ENCODE measurements around the gene SREBF2.

Gene SREBF2

DNA sequence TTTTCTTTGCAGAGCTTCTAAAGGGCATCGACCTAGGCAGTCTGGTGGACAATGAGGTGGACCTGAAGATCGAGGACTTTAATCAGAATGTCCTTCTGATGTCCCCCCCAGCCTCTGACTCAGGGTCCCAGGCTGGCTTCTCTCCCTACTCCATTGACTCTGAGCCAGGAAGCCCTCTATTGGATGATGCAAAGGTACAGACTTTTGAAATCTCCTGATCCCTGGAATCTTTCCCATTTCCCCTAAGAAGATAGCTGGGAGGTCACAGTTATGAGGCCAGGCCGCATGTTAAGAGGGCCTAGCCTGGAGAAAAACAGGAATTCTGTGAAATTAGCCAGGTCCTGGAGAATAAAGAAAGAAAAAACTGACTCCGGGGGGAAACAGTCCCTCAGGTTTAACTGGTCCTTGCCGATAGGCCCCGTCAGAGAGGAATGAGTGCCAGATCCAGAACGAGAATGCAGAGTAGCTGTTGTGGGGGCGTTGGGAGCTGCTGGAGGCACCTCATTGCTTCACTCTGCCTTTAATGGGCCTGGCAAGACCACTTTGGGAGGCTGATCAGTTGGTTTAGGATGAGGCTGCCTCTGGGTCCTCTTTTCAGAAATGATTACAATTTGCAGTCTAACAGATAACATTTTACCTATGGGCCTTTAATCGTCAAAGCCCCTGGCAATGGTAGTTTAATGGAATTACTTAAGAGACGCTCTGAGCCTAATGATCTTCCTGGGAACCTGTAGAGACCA, 42.8 kb downstream of the SREBF2 start:
- Histone ChIP-seq H3K36me3 (ENCODE audit: control insufficient read depth in 2 of 2, insufficient read depth in 2 of 2, low read length in 2 of 2) (peaks cover 55 to 68% of the 10 kb centered on the region in 2 donors), H3K27ac (ENCODE audit: low read depth in 2 of 2, low read length in 2 of 2) (no peak overlapping the region), H3K9ac (ENCODE audit: low read depth in 1 of 2, low read length in 2 of 2) (no peak overlapping the region)

DNA sequence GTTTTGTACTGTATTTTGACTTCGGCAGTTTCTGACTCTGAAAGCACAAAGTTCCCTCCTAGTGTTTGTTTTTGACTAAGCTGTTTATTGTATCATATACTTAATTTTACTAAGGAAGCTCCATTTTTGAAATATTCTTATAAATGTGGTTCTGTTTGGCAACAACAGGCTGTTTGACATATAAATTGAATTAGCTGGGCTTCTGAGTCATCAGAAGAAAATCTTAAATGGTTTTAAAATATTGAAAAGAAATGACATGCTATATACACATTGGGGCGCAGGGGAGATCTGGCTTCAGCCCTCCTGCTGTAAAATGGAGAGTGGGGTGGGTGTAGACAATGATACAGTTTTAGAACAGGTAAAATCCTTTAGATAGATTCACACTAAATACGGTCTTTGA, 43.4 kb downstream of the SREBF2 start:
- Histone ChIP-seq H3K27me3 (ENCODE audit: control insufficient read depth in 2 of 2, insufficient read depth in 2 of 2, low read length in 2 of 2) (no peaks in the 10 kb centered on the region), H3K4me1 (ENCODE audit: control insufficient read depth in 2 of 2, insufficient read depth in 2 of 2, low read length in 2 of 2) (no peaks in the 10 kb centered on the region), H3K4me3 (ENCODE audit: low read length in 2 of 2) (no peak overlapping the region), H3K9ac (ENCODE audit: low read depth in 1 of 2, low read length in 2 of 2) (no peak overlapping the region), H3K9me3 (ENCODE audit: control insufficient read depth in 2 of 2, low read length in 2 of 2) (no peaks in the 10 kb centered on the region), H3K36me3 (ENCODE audit: control insufficient read depth in 2 of 2, insufficient read depth in 2 of 2, low read length in 2 of 2) (peaks cover 55 to 68% of the 10 kb centered on the region in 2 donors), H3K27ac (ENCODE audit: low read depth in 2 of 2, low read length in 2 of 2) (no peak overlapping the region)

More for the DNA sequence above, 42.8 kb downstream of the SREBF2 start:
- no peaks in the 10 kb centered on the region for H3K9me3 ChIP-seq (ENCODE audit: control insufficient read depth in 2 of 2, low read length in 2 of 2)
- H3K27me3 ChIP-seq (ENCODE audit: control insufficient read depth in 2 of 2, insufficient read depth in 2 of 2, low read length in 2 of 2) = no peaks in the 10 kb centered on the region
- H3K4me3 ChIP-seq (ENCODE audit: low read length in 2 of 2) = no peak overlapping the region
- no peaks in the 10 kb centered on the region for H3K4me1 ChIP-seq (ENCODE audit: control insufficient read depth in 2 of 2, insufficient read depth in 2 of 2, low read length in 2 of 2)

DNA sequence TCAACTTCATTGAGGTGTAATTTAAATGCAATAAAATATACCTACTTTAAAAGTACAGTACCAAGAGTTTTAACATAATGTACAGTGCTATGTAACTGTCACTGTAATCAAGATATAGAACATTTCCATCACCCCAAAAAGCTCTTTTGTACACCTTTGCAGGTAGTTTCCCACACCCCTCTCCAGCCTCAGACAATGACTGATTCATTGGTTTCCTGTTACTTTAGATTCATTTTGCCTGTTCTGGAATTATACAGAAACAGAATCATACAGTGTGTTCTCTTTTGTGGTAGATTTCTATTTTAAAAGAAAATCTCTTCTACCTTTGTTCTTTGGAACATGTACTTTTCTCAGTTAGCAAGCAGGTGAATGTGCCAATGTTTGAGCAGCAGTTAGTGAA, 43.8 kb downstream of the SREBF2 start:
- Histone ChIP-seq H3K9me3 (ENCODE audit: control insufficient read depth in 2 of 2, low read length in 2 of 2) (no peaks in the 10 kb centered on the region), H3K27ac (ENCODE audit: low read depth in 2 of 2, low read length in 2 of 2) (no peak overlapping the region), H3K4me1 (ENCODE audit: control insufficient read depth in 2 of 2, insufficient read depth in 2 of 2, low read length in 2 of 2) (no peaks in the 10 kb centered on the region), H3K9ac (ENCODE audit: low read depth in 1 of 2, low read length in 2 of 2) (no peak overlapping the region), H3K27me3 (ENCODE audit: control insufficient read depth in 2 of 2, insufficient read depth in 2 of 2, low read length in 2 of 2) (no peaks in the 10 kb centered on the region), H3K4me3 (ENCODE audit: low read length in 2 of 2) (no peak overlapping the region), H3K36me3 (ENCODE audit: control insufficient read depth in 2 of 2, insufficient read depth in 2 of 2, low read length in 2 of 2) (peaks cover 55 to 72% of the 10 kb centered on the region in 2 donors)

DNA sequence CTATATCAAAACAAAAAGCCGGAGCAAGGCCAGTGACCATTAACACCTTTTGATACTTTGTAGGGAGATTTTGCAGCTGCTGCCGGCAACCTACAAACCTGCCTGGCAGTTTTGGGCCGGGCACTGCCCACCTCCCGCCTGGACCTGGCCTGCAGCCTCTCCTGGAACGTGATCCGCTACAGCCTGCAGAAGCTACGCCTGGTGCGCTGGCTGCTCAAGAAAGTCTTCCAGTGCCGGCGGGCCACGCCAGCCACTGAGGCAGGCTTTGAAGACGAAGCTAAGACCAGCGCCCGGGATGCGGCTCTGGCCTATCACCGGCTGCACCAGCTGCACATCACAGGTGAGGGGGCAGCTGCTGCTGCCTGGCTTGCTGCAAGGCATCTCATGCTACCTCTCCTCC, 47.7 kb downstream of the SREBF2 start:
- Histone ChIP-seq H3K36me3 (ENCODE audit: control insufficient read depth in 2 of 2, insufficient read depth in 2 of 2, low read length in 2 of 2) (peaks cover 75 to 89% of the 10 kb centered on the region in 2 donors), H3K9me3 (ENCODE audit: control insufficient read depth in 2 of 2, low read length in 2 of 2) (no peaks in the 10 kb centered on the region), H3K9ac (ENCODE audit: low read depth in 1 of 2, low read length in 2 of 2) (no peak overlapping the region), H3K27me3 (ENCODE audit: control insufficient read depth in 2 of 2, insufficient read depth in 2 of 2, low read length in 2 of 2) (no peaks in the 10 kb centered on the region), H3K4me3 (ENCODE audit: low read length in 2 of 2) (no peak overlapping the region), H3K4me1 (ENCODE audit: control insufficient read depth in 2 of 2, insufficient read depth in 2 of 2, low read length in 2 of 2) (no peaks in the 10 kb centered on the region), H3K27ac (ENCODE audit: low read depth in 2 of 2, low read length in 2 of 2) (no peak overlapping the region)

DNA sequence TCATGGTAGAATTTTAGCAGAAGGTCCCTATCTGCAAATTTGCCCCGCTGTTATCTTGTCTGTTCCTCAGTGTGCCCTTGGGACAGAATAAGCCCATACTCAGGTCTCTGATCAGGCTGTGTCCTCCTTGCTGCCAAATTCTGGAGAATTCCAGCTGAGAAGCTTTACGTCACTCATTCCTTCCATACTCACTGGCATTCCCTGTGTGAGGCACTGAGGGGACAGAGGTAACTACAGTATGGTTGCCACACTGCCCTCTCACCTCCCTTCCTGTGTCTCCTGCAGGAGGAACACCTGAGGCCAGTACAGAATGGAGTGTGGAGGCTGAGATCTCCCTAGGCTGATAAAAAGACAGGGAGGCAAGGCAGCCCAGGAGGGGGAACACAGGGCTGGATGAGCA, 50.5 kb downstream of the SREBF2 start:
- Histone ChIP-seq H3K27me3 (ENCODE audit: control insufficient read depth in 2 of 2, insufficient read depth in 2 of 2, low read length in 2 of 2) (no peaks in the 10 kb centered on the region), H3K4me3 (ENCODE audit: low read length in 2 of 2) (no peak overlapping the region), H3K27ac (ENCODE audit: low read depth in 2 of 2, low read length in 2 of 2) (no peak overlapping the region), H3K4me1 (ENCODE audit: control insufficient read depth in 2 of 2, insufficient read depth in 2 of 2, low read length in 2 of 2) (no peaks in the 10 kb centered on the region), H3K9ac (ENCODE audit: low read depth in 1 of 2, low read length in 2 of 2) (no peak overlapping the region), H3K9me3 (ENCODE audit: control insufficient read depth in 2 of 2, low read length in 2 of 2) (no peaks in the 10 kb centered on the region), H3K36me3 (ENCODE audit: control insufficient read depth in 2 of 2, insufficient read depth in 2 of 2, low read length in 2 of 2) (peaks cover 77 to 89% of the 10 kb centered on the region in 2 donors)

DNA sequence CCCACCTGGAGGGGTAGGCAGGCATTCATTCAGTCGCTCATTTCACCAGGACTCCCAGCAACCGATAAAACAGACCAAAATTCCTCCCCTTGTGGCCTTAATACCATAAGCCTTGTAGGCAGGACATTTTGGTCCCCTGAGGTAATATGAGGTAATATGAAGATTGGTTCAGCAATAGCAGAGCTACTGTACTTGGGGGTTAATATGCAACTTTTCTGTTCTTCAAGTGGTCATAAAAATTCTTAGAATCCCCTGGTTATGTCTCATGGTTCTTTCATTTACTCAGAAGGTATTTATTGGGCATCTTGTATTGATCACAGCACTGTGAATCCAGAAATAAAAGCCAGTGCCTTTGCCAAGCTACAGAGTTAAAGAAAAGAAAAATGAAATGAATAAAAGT, 52.2 kb downstream of the SREBF2 start:
- peaks cover 82 to 86% of the 10 kb centered on the region in 2 donors for H3K36me3 ChIP-seq (ENCODE audit: control insufficient read depth in 2 of 2, insufficient read depth in 2 of 2, low read length in 2 of 2)
- H3K9me3 ChIP-seq (ENCODE audit: control insufficient read depth in 2 of 2, low read length in 2 of 2) = no peaks in the 10 kb centered on the region
- H3K9ac ChIP-seq (ENCODE audit: low read depth in 1 of 2, low read length in 2 of 2) = no peak overlapping the region

DNA sequence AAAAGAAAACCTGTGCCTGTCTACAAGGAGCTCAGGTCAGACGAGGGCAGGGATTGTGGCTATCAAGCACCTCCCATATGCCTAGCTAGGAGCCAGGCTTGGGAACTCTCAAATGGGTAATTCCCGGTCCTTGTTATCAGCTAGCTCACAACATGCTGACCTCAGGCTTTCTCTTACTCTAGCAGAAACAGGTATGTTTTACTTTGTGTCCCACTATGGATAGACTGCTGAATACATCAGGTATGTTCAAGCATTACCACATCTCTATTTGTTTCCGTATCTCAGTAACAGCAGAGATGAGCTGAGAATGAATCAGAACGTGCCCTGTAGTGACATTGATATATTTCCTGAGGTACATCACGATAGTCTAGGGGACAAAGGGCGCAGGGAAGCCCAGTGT, 52.6 kb downstream of the SREBF2 start:
- H3K36me3 ChIP-seq (ENCODE audit: control insufficient read depth in 2 of 2, insufficient read depth in 2 of 2, low read length in 2 of 2) = peaks cover 82 to 86% of the 10 kb centered on the region in 2 donors
- no peak overlapping the region for H3K27ac ChIP-seq (ENCODE audit: low read depth in 2 of 2, low read length in 2 of 2)
- H3K27me3 ChIP-seq (ENCODE audit: control insufficient read depth in 2 of 2, insufficient read depth in 2 of 2, low read length in 2 of 2) = no peaks in the 10 kb centered on the region

More for the DNA sequence above, 52.2 kb downstream of the SREBF2 start:
- no peaks in the 10 kb centered on the region for H3K27me3 ChIP-seq (ENCODE audit: control insufficient read depth in 2 of 2, insufficient read depth in 2 of 2, low read length in 2 of 2)
- H3K27ac ChIP-seq (ENCODE audit: low read depth in 2 of 2, low read length in 2 of 2) = no peak overlapping the region
- no peaks in the 10 kb centered on the region for H3K4me1 ChIP-seq (ENCODE audit: control insufficient read depth in 2 of 2, insufficient read depth in 2 of 2, low read length in 2 of 2)
- no peak overlapping the region for H3K4me3 ChIP-seq (ENCODE audit: low read length in 2 of 2)

DNA sequence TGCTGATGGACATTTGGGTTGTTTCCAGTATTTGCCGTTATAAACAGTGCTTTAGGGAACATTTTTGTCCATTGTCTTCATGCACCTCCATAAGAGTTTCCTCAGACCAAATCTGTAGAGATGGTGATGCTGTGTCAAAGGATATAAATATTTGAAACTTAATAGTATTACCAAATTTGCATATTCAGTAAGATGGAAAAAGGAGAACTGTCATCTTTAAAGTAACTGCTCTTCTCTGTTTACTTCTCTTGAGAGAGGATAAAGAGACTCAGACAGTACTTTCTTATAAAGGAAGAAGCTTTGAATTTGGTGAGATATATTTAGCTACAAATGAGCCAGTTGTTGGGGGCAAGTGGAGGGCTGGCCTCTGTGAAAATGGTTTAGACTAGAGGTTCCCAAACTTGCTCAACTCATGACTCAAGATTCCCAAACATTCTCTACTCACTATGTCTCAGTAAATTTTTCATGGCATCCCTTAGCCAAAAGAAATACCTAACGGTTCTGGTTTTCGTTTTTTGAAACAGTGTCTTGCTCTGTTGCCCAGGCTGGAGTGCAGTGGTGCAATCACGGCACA, 55.8 kb downstream of the SREBF2 start:
- no peak overlapping the region for H3K4me3 ChIP-seq (ENCODE audit: low read length in 2 of 2)
- H3K36me3 ChIP-seq (ENCODE audit: control insufficient read depth in 2 of 2, insufficient read depth in 2 of 2, low read length in 2 of 2) = peaks cover 74 to 76% of the 10 kb centered on the region in 2 donors
- H3K27ac ChIP-seq (ENCODE audit: low read depth in 2 of 2, low read length in 2 of 2) = no peak overlapping the region
- H3K9ac ChIP-seq (ENCODE audit: low read depth in 1 of 2, low read length in 2 of 2) = no peak overlapping the region
- H3K4me1 ChIP-seq (ENCODE audit: control insufficient read depth in 2 of 2, insufficient read depth in 2 of 2, low read length in 2 of 2) = no peaks in the 10 kb centered on the region
- no peaks in the 10 kb centered on the region for H3K27me3 ChIP-seq (ENCODE audit: control insufficient read depth in 2 of 2, insufficient read depth in 2 of 2, low read length in 2 of 2)
- no peaks in the 10 kb centered on the region for H3K9me3 ChIP-seq (ENCODE audit: control insufficient read depth in 2 of 2, low read length in 2 of 2)

More for the DNA sequence above, 52.6 kb downstream of the SREBF2 start:
- Histone ChIP-seq H3K9me3 (ENCODE audit: control insufficient read depth in 2 of 2, low read length in 2 of 2) (no peaks in the 10 kb centered on the region), H3K4me3 (ENCODE audit: low read length in 2 of 2) (no peak overlapping the region), H3K9ac (ENCODE audit: low read depth in 1 of 2, low read length in 2 of 2) (no peak overlapping the region), H3K4me1 (ENCODE audit: control insufficient read depth in 2 of 2, insufficient read depth in 2 of 2, low read length in 2 of 2) (no peaks in the 10 kb centered on the region)

DNA sequence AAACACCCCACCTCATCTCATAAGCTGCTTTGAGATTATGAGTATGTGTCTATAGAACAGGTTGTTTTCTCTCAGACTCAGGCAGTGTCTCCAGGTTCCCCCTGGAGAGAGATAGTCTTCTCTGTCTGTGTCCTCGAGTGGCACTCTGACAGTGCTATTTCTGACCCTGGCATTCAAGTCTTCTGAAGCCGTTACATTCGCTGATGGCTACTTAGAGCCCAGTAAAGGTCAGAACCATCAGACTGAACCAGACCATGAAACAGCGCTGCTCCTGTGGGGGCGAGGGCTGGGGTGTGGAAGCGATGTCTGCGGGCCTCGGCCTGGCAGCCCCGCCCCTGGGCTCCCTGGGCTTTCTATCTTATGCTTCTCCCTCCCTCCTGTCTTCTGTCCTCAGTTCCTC, 58.5 kb downstream of the SREBF2 start:
- H3K9me3 ChIP-seq (ENCODE audit: control insufficient read depth in 2 of 2, low read length in 2 of 2) = no peaks in the 10 kb centered on the region
- H3K4me3 ChIP-seq (ENCODE audit: low read length in 2 of 2) = no peak overlapping the region
- no peaks in the 10 kb centered on the region for H3K27me3 ChIP-seq (ENCODE audit: control insufficient read depth in 2 of 2, insufficient read depth in 2 of 2, low read length in 2 of 2)
- H3K9ac ChIP-seq (ENCODE audit: low read depth in 1 of 2, low read length in 2 of 2) = no peak overlapping the region
- no peaks in the 10 kb centered on the region for H3K4me1 ChIP-seq (ENCODE audit: control insufficient read depth in 2 of 2, insufficient read depth in 2 of 2, low read length in 2 of 2)
- no peak overlapping the region for H3K27ac ChIP-seq (ENCODE audit: low read depth in 2 of 2, low read length in 2 of 2)
- peaks cover 58 to 69% of the 10 kb centered on the region in 2 donors for H3K36me3 ChIP-seq (ENCODE audit: control insufficient read depth in 2 of 2, insufficient read depth in 2 of 2, low read length in 2 of 2)

DNA sequence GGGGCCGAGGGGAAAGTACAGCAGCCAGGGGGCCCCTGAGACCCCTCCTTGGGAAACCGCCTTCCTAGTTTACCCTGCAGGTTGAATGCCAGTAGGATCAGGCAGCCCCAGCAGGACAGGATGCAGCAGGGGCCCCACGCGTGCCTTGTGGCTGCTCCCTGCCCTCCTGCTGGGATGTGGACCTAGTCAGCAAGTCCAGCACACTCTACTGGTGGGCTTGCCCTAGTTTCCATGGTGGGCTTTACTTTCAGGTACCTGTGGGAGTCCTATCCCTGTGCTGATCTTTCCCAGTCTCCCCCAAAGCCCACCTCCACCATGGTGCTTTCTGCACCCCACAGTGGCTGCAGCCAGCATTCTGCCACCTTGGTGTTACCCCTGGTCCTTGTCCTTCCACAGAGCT, 59.8 kb downstream of the SREBF2 start:
- Histone ChIP-seq H3K9ac (ENCODE audit: low read depth in 1 of 2, low read length in 2 of 2) (no peak overlapping the region), H3K27ac (ENCODE audit: low read depth in 2 of 2, low read length in 2 of 2) (no peak overlapping the region), H3K36me3 (ENCODE audit: control insufficient read depth in 2 of 2, insufficient read depth in 2 of 2, low read length in 2 of 2) (peaks cover 59 to 74% of the 10 kb centered on the region in 2 donors), H3K4me3 (ENCODE audit: low read length in 2 of 2) (no peak overlapping the region), H3K4me1 (ENCODE audit: control insufficient read depth in 2 of 2, insufficient read depth in 2 of 2, low read length in 2 of 2) (no peaks in the 10 kb centered on the region), H3K9me3 (ENCODE audit: control insufficient read depth in 2 of 2, low read length in 2 of 2) (no peaks in the 10 kb centered on the region), H3K27me3 (ENCODE audit: control insufficient read depth in 2 of 2, insufficient read depth in 2 of 2, low read length in 2 of 2) (no peaks in the 10 kb centered on the region)

Measured in mucosa of rectum (tissue), 2 donors.